ENCODE data around the gene OR8G5.

Gene OR8G5

DNA sequence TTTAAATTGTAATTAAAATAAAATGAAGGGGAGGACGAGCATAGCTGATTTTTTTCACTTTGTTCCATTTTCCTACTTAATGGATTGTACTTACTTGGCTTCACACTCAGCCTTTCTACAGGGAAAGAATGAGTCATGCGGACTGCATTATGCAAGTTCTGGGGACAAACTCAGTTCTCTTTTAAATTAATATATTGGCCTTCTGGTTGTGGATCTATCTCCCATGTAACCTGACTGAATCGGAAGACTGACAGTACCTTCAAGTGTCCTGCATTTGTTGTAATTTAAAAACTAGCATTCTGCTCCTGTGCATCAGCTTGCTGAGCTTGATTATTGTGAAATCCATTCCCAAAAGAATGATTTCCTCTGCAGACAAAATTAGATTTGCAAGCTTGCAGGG, 45.4 kb downstream of the OR8G5 start:
- no peaks in the 10 kb centered on the region for H3K36me3 Mint-ChIP-seq (ENCODE audit: low read depth)
- no peak overlapping the region for H3K4me3 Mint-ChIP-seq
- TF ChIP-seq, protein P1, sequence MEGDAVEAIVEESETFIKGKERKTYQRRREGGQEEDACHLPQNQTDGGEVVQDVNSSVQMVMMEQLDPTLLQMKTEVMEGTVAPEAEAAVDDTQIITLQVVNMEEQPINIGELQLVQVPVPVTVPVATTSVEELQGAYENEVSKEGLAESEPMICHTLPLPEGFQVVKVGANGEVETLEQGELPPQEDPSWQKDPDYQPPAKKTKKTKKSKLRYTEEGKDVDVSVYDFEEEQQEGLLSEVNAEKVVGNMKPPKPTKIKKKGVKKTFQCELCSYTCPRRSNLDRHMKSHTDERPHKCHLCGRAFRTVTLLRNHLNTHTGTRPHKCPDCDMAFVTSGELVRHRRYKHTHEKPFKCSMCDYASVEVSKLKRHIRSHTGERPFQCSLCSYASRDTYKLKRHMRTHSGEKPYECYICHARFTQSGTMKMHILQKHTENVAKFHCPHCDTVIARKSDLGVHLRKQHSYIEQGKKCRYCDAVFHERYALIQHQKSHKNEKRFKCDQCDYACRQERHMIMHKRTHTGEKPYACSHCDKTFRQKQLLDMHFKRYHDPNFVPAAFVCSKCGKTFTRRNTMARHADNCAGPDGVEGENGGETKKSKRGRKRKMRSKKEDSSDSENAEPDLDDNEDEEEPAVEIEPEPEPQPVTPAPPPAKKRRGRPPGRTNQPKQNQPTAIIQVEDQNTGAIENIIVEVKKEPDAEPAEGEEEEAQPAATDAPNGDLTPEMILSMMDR (IDR thresholded peaks at IDR 0.05), result no peak
- peaks cover 4% of the 10 kb centered on the region for H3K27me3 Mint-ChIP-seq (ENCODE audit: low read depth, poor library complexity)
- peaks cover 4% of the 10 kb centered on the region for H3K4me1 Mint-ChIP-seq
- DNase-seq, result no peak
- peaks cover 10% of the 10 kb centered on the region for H3K9me3 Mint-ChIP-seq
- H3K27ac Mint-ChIP-seq, result no peak overlapping the region

DNA sequence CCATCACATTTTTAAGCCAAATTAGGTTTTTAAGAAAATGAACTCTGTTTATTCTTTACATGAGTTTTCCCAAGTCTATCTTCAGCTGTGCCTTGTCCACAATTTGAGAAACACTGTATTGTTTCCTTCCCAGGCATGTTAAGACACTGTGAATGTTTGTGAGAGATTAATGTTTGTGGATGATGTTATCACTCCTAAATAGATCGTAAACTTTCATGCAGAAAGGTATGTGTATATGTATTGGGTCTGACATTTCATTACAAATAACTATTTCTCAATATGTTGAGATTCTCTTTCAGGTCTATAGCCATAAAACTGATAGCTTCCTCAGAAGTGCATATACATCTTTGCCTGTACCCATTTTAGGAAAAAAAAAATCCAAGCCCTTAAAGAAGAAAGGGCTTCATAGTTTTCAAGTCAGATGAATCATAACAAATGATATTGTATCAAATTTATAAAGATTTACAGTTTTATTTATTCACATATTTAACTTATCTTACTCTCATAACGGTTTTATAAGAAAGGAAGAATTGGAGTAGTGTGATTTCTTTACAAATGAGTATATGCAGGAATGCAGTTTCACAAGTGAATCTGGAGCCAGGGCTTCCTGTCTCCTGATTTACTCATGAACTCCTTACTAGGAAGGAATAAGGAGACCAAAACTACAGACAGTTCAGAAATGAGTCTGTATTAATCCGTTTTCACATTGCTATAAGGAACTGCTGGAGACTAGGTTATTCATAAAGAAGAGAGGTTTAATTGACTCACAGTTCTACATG, 46.4 kb downstream of the OR8G5 start:
- Mint-ChIP-seq H3K4me3 (no peak overlapping the region), H3K27me3 (ENCODE audit: low read depth, poor library complexity) (peaks cover 4% of the 10 kb centered on the region), H3K4me1 (no peaks in the 10 kb centered on the region), H3K27ac (no peak overlapping the region), H3K36me3 (ENCODE audit: low read depth) (no peaks in the 10 kb centered on the region), H3K9me3 (peaks cover 10% of the 10 kb centered on the region)
- DNase-seq, result no peak
- TF ChIP-seq, protein P1 (IDR thresholded peaks at IDR 0.05), result no peak

DNA sequence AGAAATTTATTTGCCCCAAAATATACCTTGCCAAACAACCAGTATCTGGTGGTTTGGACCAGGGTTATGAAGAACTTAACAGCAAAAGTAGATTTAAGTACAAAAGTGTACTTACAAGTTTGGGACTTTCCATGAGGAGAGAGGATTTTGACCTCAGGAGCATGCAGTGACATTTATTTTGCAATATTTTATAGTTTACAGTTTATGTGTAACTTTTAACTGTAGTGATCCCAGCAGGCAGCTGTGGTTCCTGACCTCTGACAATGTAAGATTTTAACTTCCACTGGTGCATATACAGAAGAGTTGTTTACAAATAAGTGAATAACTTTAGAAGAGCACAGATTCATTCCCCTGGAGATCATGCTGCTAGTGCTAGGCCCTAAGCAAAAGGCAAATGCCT, 50.9 kb downstream of the OR8G5 start:
- Mint-ChIP-seq H3K27ac (no peak overlapping the region), H3K4me3 (no peak overlapping the region), H3K9me3 (no peaks in the 10 kb centered on the region), H3K36me3 (ENCODE audit: low read depth) (no peaks in the 10 kb centered on the region), H3K4me1 (no peaks in the 10 kb centered on the region), H3K27me3 (ENCODE audit: low read depth, poor library complexity) (peaks cover 6% of the 10 kb centered on the region)
- TF ChIP-seq, protein P1 (IDR thresholded peaks at IDR 0.05), result no peak
- no peak for DNase-seq

DNA sequence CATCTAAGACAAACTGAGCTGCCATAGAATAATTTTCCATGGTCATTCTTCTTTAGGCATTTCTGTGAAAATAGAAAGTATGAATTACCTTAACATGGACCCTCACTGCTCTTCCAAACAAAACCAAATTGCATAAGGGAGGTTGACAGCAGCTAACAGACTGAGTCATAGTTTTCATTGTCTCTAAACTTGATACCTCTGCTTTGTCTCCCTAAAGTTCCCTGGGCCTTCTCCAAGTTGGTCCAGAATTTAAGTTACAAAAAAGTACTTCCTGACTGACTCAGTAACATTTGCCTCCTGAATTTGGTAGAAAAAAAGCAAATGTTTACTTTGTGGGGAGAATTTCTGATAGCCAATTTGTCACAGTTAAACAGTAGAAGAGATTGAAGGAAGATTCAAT, 54.5 kb downstream of the OR8G5 start:
- H3K4me1 Mint-ChIP-seq, result no peaks in the 10 kb centered on the region
- no peaks in the 10 kb centered on the region for H3K9me3 Mint-ChIP-seq
- peaks cover 13% of the 10 kb centered on the region for H3K27me3 Mint-ChIP-seq (ENCODE audit: low read depth, poor library complexity)
- H3K4me3 Mint-ChIP-seq, result no peak overlapping the region
- no peaks in the 10 kb centered on the region for H3K36me3 Mint-ChIP-seq (ENCODE audit: low read depth)
- no peak overlapping the region for H3K27ac Mint-ChIP-seq
- DNase-seq, result no peak
- TF ChIP-seq, protein P1 (IDR thresholded peaks at IDR 0.05), result no peak

DNA sequence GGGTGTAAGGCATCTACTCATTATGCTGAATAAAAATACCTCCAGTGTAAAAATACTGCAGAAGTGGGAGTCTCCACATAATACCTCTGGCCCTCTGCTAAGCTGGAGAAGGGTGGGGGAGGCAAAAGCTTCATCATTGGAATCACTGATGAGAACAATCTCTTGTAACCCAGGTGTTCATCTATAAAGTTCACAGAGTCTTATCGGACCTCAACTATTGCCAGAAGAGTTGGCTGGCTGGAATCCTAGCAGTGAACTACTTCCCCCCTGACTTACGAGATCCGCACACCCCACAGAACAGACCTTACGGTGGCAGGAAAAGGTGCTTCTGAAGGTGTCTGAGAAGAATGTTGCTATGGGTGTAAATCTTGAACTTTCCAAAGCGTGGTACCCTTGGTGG, 55.1 kb downstream of the OR8G5 start:
- Mint-ChIP-seq H3K4me3 (no peak overlapping the region), H3K27me3 (ENCODE audit: low read depth, poor library complexity) (peaks cover 14% of the 10 kb centered on the region), H3K36me3 (ENCODE audit: low read depth) (no peaks in the 10 kb centered on the region), H3K27ac (no peak overlapping the region), H3K4me1 (no peaks in the 10 kb centered on the region), H3K9me3 (no peaks in the 10 kb centered on the region)
- TF ChIP-seq, protein P1 (IDR thresholded peaks at IDR 0.05), result no peak
- DNase-seq, result no peak

DNA sequence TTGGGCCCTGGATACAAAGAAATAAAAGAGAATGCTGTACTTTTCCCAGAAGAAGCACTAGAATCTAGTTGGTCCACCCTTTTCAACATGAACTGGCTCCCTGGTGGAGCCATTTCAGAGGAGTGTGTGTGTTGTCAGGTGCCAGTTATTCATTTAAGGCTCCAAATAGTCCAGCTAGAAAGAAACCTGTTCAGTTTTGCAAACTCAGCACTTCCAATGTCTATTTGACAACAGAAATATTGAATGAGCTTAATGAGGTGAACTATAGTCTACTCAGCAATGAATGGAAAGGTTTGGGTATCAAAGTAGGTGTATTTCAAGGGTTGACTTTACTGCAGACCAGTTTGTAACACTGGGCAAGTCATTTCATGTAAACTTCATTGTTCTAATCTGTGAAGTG, 55.5 kb downstream of the OR8G5 start:
- no peaks in the 10 kb centered on the region for H3K9me3 Mint-ChIP-seq
- no peak for DNase-seq
- H3K4me1 Mint-ChIP-seq, result no peaks in the 10 kb centered on the region
- H3K27me3 Mint-ChIP-seq (ENCODE audit: low read depth, poor library complexity), result peaks cover 18% of the 10 kb centered on the region
- TF ChIP-seq, protein P1 (IDR thresholded peaks at IDR 0.05), result no peak
- no peaks in the 10 kb centered on the region for H3K36me3 Mint-ChIP-seq (ENCODE audit: low read depth)
- H3K27ac Mint-ChIP-seq, result no peak overlapping the region
- H3K4me3 Mint-ChIP-seq, result no peak overlapping the region

Data from nephron progenitor cell (in vitro differentiated cells).